Heart left ventricle (tissue), 13 donors: ENCODE results near the gene GPR156.

Experiments used
- CTCF ChIP-seq, 12 donors: fragments of 200-600 bp; sonication (generic) in 4 of 12; IDR thresholded peaks; one replicate each; pipeline versions ENCODE4 v1.5.0 to v1.8.0; 2018 to 2022; ENCODE audit warnings: antibody characterized with exemption in 12 of 12, mild to moderate bottlenecking in 5 of 12
- POLR2A ChIP-seq, 2 donors: fragments of 450-650 bp; IDR thresholded peaks; one replicate each; pipeline ENCODE4 v1.6.1; 2017; ENCODE audit warnings: antibody characterized with exemption in 2 of 2, mild to moderate bottlenecking in 2 of 2, moderate library complexity in 2 of 2
- donor health status: ischemic (EF 13 %, LVEDD 7.1; RV severe dilation, severe dysfunction).
- donor health status: DM: no; HTN: yes; CAD: no.
- donor health status: DM: no; HTN: no; CAD: no.
- donor health status: ischemic (EF 25% LVEDD 6.9; RV normal size, moderate dysfunction).
- donor health status: ischemic (EF 25% LVEDD 5.7; RV mildly dilated, moderate dysfunction).
- donor health status: ischemic (EF 35%, LVEDD 5.7; RV mildly dilated, moderate dysfunction).
- donor health status: nonischemic (EF 11% LVEDD 7.7; RV severe dilation, severe dysfunction).
- donor health status: DM: yes; HTN: yes; CAD: no.
- donor health status: PGD.
- donor health status: ischemic (EF 29% LVEDD 5.4; RV normal size, mild dysfunction).
- donor health status: nonischemic (EF 23%, LVEDD 6.1; RV moderate dilation, normal function).

GRCh38 chr3:120244834-120245225 lies 40.2 kb downstream of the GPR156 start:
- no peak for TF ChIP-seq CTCF (IDR thresholded peaks at IDR 0.05)
- no peak for TF ChIP-seq POLR2A (IDR thresholded peaks at IDR 0.05)
